Transverse colon (tissue), 4 donors: ENCODE results near the gene CDC25B. TPM values are rescaled to one million over a fixed set of nuclear protein-coding genes. Genes with fewer than 3 reads are reported as not detected.
A peak's percentile ranks its signal among the peaks of the same experiment; 100 is the strongest.

ENCODE experiments used
- DNase-seq: peaks from one replicate; pipeline ENCODE4 v3.0.0-alpha.2; 2019
- H3K27ac ChIP-seq, 4 donors: fragments of 200-600 bp; sonication (generic); 2 replicates each; pipeline ENCODE4 v1.5.1; 2016 to 2018; ENCODE audit warnings: inconsistent platforms in 4 of 4
- H3K27me3 ChIP-seq: fragments of 200-600 bp; sonication (generic); 2 replicates; pipeline ENCODE4 v1.5.1; 2017; ENCODE audit warnings: inconsistent platforms
- H3K36me3 ChIP-seq, 4 donors: fragments of 200-600 bp; sonication (generic); 2 replicates each; pipeline ENCODE4 v1.5.1; 2017 to 2019; ENCODE audit warnings: inconsistent platforms in 4 of 4
- H3K4me1 ChIP-seq, 4 donors: fragments of 200-600 bp; sonication (generic); 2 replicates each; pipeline ENCODE4 v1.5.1; 2017 to 2020; ENCODE audit warnings: inconsistent platforms in 4 of 4
- H3K4me3 ChIP-seq, 4 donors: fragments of 200-600 bp; sonication (generic); 1 replicate in 1 of 4; 2 replicates in 3 of 4; pipeline versions ENCODE4 v1.5.1 to v1.6.1; 2017 to 2019; ENCODE audit warnings: inconsistent platforms in 4 of 4
- H3K9me3 ChIP-seq, 2 donors: fragments of 200-600 bp; sonication (generic); 2 replicates each; pipeline ENCODE4 v1.5.1; 2017 to 2019; ENCODE audit warnings: inconsistent platforms in 2 of 2
- EP300 ChIP-seq: sonication (generic); formaldehyde crosslinking; IDR thresholded peaks from one replicate; pipeline ENCODE4 v1.6.1; 2017; ENCODE audit warnings: antibody characterized with exemption, low read depth
- POLR2A ChIP-seq: fragments of 450-650 bp; IDR thresholded peaks from one replicate; pipeline ENCODE4 v1.6.1; 2016; ENCODE audit warnings: antibody characterized with exemption, mild to moderate bottlenecking, moderate library complexity
- POLR2AphosphoS5 ChIP-seq, 3 donors: sonication (generic); formaldehyde crosslinking; IDR thresholded peaks; one replicate each; pipeline ENCODE4 v1.6.1; 2016; ENCODE audit warnings: antibody characterized with exemption in 3 of 3
- WGBS, 2 donors: methylation state at CpG; one replicate each; pipeline ENCODE4 v1.1.5; 2018; ENCODE audit warnings: low coverage in 1 of 2; 5-methylcytosine and 5-hydroxymethylcytosine counted together
- in situ Hi-C, 4 donors: fragments of 200-750 bp; cut with MboI; loops; one replicate each; pipeline versions ENCODE4 v1.15.0 to v1.15.1; 2017; ENCODE audit warnings: low sequenced_read_pairs in 3 of 4, low pct_ligation_motif_present in 1 of 4, low pct_unique_long_range_greater_than_20kb in 1 of 4
- intact Hi-C: fragments of 100-400 bp; cut with DNase I; formaldehyde crosslinking; loops from one replicate; pipeline ENCODE4 v1.15.1; 2023; ENCODE audit warnings: low total_unique reads
- total RNA-seq, 4 donors: library from RNA; depleted of rRNA; stranded (reverse); fragments of >200 nt; gene quantifications; one replicate each; pipeline ENCODE4 v1.1.0, GENCODE V29; 2016
- TF ChIP-seq, protein P1 (sequence below), 5 experiments: fragments of 200-600 bp in 3 of 5; fragments of 450-650 bp in 2 of 5; sonication (generic) in 3 of 5; IDR thresholded peaks; 1 replicate in 2 of 5; 2 replicates in 3 of 5; pipeline ENCODE4 v1.5.1; 2016 to 2017; ENCODE audit warnings: antibody characterized with exemption in 5 of 5, inconsistent platforms in 3 of 5, mild to moderate bottlenecking in 2 of 5, moderate library complexity in 1 of 5

CDC25B gene
- total RNA-seq, 4 donors from 2014 or later = 14.1 to 89.4 (median 39.5) TPM

DNA sequence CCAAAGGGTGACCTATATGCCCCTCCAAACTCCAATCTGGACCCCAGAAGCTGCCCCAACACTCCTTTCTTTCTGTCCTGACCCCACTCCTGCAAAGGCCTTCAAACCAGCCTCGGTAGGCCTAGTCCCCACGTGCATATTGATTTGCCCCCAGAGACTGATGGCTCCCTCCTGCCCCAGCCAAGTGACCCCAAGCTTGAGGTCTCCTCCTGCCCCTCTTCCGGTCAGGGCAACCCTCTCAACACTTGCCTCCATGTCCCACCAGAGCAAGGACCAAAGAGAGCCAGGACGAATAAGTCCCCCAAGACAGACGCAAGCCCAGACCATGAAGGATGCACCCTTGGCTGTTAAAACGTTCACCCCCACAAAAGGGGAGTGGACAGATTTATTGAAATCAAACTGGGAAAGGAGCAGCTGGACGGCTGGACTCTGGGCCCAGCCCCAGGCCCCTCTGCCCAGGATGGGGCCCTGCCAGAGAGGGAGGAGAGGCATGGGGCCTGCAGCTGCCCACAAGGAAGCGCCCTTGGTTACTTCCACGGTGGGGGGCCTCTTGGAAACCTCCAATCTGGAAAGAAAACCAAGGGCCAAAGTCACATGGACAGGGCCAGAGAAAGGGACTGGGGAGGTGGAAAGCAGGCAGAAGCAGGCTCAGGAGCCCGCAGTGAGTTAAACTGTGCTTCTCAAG, 12.5 kb upstream of the CDC25B start:
- no peak for DNase-seq
- Histone ChIP-seq H3K9me3 (no peaks in the 10 kb centered on the region), H3K4me1 (peaks cover 31 to 51% (median 41%) of the 10 kb centered on the region in 4 donors), H3K27ac (no peak overlapping the region), H3K27me3 (peaks cover 8% of the 10 kb centered on the region), H3K4me3 (no peak overlapping the region), H3K36me3 (no peaks in the 10 kb centered on the region)
- intact Hi-C loops (no loop called here), in situ Hi-C loops (no loop called here)
- TF ChIP-seq POLR2AphosphoS5 (IDR thresholded peaks at IDR 0.05) (no peak), POLR2A (no peak), EP300 (no peak)
- TF ChIP-seq, protein P1, sequence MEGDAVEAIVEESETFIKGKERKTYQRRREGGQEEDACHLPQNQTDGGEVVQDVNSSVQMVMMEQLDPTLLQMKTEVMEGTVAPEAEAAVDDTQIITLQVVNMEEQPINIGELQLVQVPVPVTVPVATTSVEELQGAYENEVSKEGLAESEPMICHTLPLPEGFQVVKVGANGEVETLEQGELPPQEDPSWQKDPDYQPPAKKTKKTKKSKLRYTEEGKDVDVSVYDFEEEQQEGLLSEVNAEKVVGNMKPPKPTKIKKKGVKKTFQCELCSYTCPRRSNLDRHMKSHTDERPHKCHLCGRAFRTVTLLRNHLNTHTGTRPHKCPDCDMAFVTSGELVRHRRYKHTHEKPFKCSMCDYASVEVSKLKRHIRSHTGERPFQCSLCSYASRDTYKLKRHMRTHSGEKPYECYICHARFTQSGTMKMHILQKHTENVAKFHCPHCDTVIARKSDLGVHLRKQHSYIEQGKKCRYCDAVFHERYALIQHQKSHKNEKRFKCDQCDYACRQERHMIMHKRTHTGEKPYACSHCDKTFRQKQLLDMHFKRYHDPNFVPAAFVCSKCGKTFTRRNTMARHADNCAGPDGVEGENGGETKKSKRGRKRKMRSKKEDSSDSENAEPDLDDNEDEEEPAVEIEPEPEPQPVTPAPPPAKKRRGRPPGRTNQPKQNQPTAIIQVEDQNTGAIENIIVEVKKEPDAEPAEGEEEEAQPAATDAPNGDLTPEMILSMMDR (IDR thresholded peaks at IDR 0.05) = no peak
- WGBS, 2 donors = 75 to 83% methylated on average over 1 to 10 of the region's 10 CpGs

DNA sequence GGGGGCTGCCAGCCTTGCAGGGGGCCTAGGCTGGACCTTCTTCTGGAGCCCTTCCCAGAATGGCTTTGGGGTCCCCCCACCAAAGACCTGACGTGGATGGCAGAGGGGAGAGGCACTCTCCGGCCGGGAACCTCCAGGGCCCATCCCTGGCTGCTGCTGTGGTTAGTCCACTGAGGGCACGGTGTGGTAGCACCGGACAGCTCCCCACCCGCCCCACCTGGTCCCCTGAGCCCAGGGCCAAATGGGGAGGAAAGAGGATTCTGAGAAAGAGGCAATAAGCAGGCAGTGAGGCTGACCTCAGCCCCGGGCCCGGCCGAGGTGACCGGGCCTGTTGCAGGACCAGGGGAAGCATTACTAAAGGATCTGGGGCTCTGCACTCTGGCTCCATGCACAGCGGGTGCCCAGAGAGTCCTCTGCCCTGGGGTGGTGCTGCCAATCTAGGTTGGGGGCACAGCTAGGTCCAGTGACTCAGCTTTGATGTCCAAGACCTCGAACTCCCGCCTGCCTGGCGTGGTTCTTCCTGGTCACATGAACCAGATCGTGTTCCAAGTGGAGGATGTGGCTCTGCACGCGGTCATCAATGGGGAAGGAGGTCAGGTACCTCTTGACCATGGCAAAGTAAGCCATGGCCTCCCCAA, 11.8 kb upstream of the CDC25B start:
- H3K36me3 ChIP-seq = no peaks in the 10 kb centered on the region
- TF ChIP-seq EP300 = no peak
- TF ChIP-seq POLR2A = no peak
- TF ChIP-seq POLR2AphosphoS5 (IDR thresholded peaks at IDR 0.05) = no peak
- TF ChIP-seq, protein P1 (IDR thresholded peaks at IDR 0.05) = no peak
- H3K9me3 ChIP-seq = no peaks in the 10 kb centered on the region
- H3K27ac ChIP-seq = peak overlapping the region in 1 of 4 donors; percentile 83
- no peak for DNase-seq
- H3K27me3 ChIP-seq = peaks cover 1% of the 10 kb centered on the region
- intact Hi-C loops = no loop called here
- WGBS, 2 donors = 87 to 88% methylated on average over 3 to 13 of the region's 17 CpGs
- H3K4me3 ChIP-seq = no peak overlapping the region
- peaks cover 31 to 56% (median 44%) of the 10 kb centered on the region in 4 donors for H3K4me1 ChIP-seq
- in situ Hi-C loops = no loop called here

DNA sequence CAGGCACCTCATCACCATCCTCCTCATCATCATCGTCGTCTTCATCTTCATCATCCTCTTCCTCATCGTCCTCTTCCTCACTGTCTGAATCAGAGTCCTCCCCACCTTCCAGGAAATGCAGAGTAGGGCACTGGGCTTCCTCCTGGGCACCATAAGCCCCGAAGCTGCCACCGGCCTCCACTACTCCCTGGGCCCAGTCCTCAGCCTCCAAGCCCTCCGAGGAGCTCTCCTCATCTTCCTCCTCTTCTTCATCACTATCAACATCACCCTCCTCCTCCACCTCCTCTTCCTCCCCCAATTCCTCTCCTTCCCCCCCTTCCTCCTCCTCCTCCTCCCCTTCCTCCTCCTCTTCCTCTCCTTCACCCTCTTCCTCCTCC, 11.3 kb upstream of the CDC25B start:
- no peak for TF ChIP-seq EP300
- no peaks in the 10 kb centered on the region for H3K9me3 ChIP-seq
- no peak for DNase-seq
- no peaks in the 10 kb centered on the region for H3K36me3 ChIP-seq
- peak overlapping the region in 2 of 4 donors; percentile 83 to 84 for H3K27ac ChIP-seq
- peak overlapping the region in 1 of 4 donors; percentile 61 for H3K4me3 ChIP-seq
- in situ Hi-C loops = no loop called here
- intact Hi-C loops = no loop called here
- WGBS, 2 donors = 66 to 94% methylated on average over 4 to 6 of the region's 6 CpGs
- H3K27me3 ChIP-seq = no peaks in the 10 kb centered on the region
- H3K4me1 ChIP-seq = peaks cover 31 to 56% (median 44%) of the 10 kb centered on the region in 4 donors

DNA sequence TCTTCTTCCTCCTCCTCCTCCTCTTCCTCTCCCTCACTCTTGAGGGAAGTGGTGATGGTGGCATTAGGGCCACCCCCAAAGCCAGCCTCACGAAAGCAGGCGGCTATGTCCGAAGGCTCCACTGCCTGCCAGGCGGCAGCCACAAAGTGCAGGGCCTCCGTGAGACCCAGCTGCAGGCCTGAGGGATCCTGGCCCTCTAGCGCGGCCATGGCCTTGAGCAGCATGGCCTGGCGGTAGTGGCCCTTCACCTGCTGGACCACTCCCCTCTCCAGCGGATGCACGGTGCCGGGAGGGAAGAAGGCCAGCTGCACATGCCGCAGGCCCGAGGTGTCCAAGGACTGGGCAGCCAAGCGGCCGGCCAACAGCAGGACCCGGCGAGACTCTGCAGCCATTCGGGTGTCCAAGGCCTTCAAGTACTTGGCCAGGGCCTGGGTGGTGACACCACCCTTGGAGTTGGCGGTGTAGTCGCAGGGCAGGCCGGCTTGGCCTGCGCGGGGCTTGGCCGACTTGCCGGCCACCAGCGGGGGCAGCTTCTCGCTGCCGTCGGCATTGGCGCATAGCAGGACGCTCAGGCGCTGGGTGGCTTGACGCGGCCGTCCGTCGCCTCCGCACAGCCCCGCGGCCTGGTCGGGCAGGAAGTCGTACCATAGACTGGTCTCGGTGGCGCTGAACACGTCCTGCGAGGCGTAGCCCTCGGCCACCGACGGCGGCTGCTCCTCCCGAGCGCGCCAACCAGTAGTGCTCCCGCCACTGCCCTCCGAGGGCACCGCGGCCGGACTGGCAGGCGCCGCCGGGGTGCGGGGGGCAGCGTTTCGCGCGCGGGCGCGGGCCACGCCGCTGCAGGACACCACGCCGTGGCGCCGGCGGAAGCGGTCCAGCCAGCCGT, 10.6 kb upstream of the CDC25B start:
- WGBS, 2 donors = 51 to 100% methylated on average over 1 to 54 of the region's 79 CpGs
- Histone ChIP-seq H3K4me3 (peak overlapping the region; percentile 19 to 61 (median 48)), H3K36me3 (no peaks in the 10 kb centered on the region), H3K27me3 (no peaks in the 10 kb centered on the region), H3K9me3 (no peaks in the 10 kb centered on the region), H3K4me1 (peaks cover 31 to 56% (median 44%) of the 10 kb centered on the region in 4 donors), H3K27ac (peak overlapping the region; percentile 80 to 84 (median 82))
- TF ChIP-seq POLR2A (no peak), POLR2AphosphoS5 (IDR thresholded peaks at IDR 0.05) (no peak), EP300 (no peak)
- TF ChIP-seq, protein P1 (IDR thresholded peaks at IDR 0.05) = no peak
- no peak for DNase-seq
- in situ Hi-C loops (no loop called here), intact Hi-C loops (loop anchor here (2.0 kb wide), 1 partner anchor 33 kb away; no protein-coding TSS in a partner anchor)
